Pons (tissue), 1 donor: ENCODE measurements around the gene ZNF496.

Experiments used
- DNase-seq: peaks from one replicate; pipeline ENCODE4 v3.0.0-alpha.2; 2016; ENCODE audit warnings: low spot score

Gene ZNF496

GRCh38 chr1:247328311-247328710, 3.4 kb downstream of the ZNF496 start:
- no peak for DNase-seq

GRCh38 chr1:247326411-247327130, 5.1 kb downstream of the ZNF496 start:
- no peak for DNase-seq

DNA sequence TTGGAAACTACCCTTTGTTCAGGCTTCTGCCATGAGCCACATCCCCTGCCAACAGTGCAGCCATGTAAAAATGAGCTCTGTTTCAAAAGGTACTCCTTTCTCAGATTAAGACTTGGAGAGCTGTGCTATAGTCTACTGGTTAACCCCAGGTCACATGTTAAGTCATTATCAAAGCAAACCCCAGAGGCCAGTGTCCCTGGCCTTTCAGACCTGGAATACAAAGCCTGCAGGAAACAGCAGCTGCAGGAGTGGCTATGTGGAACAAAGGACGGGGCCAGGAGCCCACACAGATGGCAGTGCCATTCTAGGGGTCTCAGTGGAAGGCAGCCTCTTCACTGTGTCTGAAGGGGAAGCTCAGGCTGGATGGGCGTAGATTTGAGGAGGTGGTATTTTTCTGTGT, 6.7 kb downstream of the ZNF496 start:
- no peak for DNase-seq

DNA sequence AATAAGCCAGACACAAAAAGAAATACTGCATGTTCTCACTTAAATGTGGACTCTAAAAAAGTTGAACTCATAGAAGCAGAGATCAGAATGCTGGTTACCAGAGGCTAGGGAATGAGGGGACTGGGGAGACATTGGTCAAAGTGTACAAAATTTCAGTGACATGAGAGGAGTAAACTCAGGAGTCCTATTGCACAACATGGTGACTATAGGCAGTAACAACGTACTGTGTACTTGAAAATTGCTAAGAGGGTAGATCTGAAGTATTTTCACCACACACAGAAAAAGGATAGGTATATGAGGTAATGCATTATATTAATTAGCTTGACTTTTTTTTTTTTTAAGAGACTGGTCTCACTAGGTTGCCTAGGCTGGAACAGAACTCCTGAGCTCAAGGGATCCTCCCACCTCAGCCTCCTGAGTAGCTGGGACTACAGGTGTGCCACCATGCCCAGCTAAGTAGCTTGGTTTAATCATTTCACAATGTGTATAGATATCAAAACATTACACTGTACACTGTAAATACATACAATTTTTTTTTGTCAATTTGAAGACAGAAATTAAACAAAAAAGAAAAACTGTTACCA, 7.4 kb downstream of the ZNF496 start:
- no peak for DNase-seq

DNA sequence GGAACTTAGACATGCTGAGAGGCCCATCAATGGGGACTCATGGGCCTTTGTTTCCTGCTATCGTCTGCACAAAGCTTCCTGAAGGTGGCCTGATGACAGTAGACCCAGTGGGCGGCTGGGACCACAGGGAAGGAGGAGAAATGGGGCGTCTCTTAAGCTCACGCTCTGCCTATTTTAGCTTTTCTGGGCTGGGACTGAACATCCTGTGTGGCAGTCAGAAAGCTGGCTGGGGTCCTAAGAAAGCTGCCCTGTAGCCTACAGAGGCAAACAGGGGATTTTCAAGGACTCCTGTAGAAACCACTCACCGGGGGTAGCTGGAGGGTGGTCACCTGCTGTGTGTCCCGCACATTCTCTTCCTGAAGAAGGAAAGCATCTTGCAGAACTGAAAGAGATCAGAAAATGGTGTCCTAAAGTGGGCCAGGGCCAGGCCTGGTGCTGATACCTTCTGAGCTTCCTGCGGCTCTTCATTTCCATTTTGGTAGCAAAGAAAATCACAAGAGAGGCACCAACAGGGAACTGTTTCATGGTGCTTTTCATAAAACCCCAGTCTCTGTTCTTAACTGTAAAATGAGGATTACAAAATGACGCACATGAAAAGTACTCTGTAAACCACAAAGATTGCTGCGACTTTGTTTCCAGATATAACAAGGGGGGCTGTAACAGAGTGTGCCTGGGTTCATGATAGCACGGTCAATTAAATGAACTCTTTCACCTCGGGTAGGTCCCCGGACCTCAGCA, 8.6 kb downstream of the ZNF496 start:
- no peak for DNase-seq

GRCh38 chr1:247322442-247322841, 9.2 kb downstream of the ZNF496 start:
- no peak for DNase-seq

GRCh38 chr1:247317702-247318101, 14.0 kb downstream of the ZNF496 start:
- DNase-seq = no peak

DNA sequence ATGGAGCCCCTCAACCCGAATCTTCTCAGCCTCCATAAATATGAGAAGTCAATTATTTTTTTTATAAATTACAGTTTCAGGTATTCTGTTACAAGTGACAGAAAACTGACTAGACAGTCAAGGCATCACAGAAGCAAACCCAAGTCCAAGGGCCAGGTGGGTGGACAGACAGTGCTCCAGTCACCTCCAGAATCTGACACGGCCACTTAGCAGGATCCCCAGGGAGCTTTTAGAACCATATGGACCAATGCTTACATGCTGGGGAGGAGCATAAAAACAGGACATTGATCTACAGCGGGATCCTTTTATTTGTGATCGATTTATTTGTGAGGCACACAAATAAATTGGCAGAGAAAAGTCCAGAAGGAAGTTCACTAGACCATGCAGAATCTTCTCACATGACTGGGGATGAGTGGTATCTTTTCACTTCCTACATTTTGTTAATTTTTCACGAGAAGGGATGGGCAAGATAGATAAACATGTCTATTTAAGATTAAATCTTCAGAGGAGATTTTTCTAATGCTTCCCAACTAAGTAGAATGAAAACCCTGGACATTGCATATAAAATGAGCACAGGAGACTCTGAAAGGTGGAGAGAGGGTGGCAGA, 15.0 kb downstream of the ZNF496 start:
- DNase-seq = no peak

DNA sequence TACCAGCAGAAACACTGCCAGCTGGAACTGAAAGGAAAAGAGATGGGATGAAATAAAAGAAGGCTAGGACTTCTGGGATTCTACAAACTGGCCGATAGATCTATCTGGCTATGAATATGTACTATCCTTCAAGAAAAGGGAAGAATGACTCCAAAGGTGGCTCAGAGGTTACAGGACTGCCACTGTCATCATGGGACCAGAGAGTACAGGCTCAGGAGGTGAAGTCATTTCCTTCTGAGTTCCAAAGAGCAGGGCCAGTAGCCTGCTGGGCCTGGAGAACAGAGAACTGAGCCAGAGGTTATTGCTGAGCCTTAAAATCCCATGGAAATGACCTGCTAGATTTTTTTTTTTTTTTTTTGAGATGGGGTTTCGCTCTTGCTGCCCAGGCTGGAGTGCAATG, 27.6 kb downstream of the ZNF496 start:
- DNase-seq = no peak

- no peak for DNase-seq
Measured at GRCh38 chr1:247303216-247303615, 28.5 kb downstream of the ZNF496 start.

GRCh38 chr1:247301176-247301540, 30.5 kb downstream of the ZNF496 start:
- no peak for DNase-seq

DNA sequence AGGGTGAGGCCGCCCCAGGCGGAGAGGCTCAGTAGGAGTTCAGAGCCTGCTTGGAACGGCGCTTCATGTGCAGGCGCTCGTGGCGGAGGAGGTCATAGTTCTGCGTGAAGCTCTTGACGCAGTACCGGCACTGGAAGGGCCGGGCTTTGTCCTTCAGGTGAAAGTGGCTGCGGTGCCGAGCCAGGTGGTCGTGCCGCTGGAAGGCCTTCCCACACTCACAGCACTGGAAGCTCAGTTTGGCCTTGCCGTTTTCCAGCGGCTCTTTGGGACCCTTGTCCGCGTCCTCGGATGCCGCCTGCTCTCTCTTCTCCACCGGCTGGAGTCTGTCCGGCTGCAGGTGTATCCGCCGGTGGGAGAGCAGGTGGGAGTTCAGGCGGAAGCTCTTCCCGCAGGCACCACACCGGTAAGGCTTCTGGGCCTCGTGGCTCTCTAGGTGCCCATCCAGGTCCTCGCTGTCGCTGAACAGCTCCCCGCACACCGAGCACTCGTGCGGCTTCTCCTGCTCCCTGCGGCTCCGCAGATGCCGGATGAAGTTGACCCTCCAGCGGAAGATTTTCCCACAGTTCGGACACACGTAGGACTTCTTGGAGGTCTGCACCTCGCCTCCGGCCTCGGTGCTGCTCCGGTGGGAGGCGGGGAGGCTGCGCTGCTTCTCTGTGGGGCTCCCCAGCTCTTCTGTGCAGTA, 31.0 kb downstream of the ZNF496 start:
- DNase-seq = no peak

DNA sequence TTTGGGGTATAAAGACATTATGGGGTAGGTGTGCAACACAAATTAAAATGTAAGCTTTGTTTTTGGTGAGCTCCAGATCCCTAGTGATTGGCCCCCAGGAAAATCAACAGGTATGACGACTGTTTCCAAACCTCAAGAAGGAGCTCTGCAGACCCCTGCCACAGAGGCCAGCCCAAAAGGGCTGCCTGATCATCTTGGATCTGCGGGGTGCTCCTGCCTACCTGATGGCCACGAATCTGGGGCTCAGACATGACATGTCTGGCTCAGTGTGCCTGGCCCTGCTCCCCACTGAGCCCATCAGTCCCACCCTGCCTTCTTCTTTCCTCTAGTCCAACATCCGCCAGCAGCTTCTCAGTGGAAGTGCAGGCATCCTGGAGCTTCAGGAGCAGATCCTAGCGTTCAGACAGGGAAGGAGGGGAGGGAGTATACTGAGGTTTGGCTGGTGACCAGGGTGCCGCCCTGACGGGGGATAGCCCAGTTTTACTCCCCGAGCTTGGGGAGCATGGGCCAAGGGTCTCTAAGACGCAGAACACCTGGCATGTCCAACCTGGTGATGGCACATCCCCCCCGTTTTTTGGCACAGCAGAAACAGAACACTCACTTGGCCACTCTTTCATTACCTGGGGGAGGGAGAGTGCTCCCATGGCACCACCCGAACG, 31.8 kb downstream of the ZNF496 start:
- DNase-seq = no peak

DNA sequence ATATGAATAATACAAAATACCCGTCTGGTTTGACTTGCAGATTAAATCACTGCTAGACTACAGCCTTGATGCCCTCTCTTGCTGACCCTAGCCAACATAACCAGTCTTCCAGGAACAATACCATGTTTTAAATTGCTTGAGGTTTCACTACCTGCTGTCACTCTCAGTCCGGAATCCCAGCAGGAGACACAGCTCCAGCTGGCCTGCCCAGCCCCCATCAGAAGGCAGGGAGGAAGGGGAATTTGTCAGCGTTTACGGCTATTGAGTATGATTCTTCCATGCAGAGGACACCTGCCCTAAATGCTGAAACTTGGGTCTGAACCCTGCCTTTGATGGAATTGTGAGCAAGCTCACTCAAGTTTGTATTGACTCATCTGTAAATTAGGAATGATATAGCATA, 33.0 kb downstream of the ZNF496 start:
- no peak for DNase-seq

GRCh38 chr1:247298124-247298481, 33.6 kb downstream of the ZNF496 start:
- DNase-seq = no peak

DNA sequence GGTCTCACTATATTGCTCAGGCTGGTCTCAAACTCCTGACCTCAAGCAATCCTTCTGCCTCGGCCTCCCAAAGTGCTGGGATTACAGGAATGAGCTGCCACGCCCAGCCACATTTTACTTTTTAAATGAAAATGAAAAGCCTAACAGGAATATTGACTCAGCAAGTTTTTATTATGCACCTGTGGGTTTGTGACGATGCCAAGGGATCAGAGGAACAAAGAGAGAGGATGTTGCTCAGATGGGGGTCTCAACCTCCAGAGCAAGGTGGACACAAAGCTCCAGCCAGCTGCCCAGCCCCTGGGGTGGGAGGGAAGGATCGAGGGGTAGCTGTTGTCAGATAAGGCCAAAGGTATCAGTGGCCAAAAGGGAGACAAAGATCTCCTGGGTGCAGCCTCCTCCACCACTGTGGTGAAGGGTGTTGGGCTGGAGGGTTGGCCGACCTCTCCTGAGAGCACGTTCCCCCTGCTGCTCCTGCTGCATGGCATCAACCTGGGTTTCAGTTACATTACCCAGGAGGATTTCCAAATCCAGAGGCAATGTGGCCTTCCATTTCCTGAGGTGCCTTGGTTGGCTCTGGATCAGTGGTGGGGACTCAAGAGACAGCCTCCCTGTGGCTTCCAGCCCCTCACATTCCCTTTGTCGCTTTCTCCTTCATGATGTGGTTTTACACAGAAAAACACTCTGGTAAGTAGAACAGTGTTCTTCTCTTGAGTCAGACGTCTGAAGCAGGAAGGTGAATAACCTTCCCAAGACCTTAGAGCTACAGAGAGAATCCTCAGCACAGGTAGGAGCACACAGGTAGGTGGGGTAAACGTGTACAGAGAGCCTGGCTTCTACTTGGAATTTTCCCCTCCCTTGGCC, 34.2 kb downstream of the ZNF496 start:
- DNase-seq = no peak

GRCh38 chr1:247296599-247297180, 35.0 kb downstream of the ZNF496 start:
- DNase-seq = no peak

DNA sequence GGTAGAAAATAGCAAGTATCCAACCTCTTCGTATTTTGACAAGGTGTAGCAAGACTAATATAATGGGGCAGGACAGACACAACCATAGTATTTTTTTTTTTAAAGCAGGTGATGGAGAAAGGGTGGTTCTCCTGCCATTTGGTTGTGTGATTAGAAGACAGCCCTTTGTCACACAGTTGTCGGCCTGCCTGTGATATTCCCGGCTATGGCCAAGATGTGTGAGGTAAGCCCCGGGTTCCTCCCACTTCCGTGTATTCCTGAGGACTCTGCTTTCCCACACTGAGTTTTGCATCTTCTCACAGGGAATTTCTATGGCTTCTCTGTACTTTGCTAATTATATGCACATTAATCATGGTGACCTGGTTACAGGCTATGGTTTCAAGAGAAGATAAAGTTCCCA, 35.9 kb downstream of the ZNF496 start:
- DNase-seq = no peak

GRCh38 chr1:247295274-247295684, 36.4 kb downstream of the ZNF496 start:
- DNase-seq = no peak

- DNase-seq = no peak
Measured at GRCh38 chr1:247294282-247294681, 37.4 kb downstream of the ZNF496 start.

DNA sequence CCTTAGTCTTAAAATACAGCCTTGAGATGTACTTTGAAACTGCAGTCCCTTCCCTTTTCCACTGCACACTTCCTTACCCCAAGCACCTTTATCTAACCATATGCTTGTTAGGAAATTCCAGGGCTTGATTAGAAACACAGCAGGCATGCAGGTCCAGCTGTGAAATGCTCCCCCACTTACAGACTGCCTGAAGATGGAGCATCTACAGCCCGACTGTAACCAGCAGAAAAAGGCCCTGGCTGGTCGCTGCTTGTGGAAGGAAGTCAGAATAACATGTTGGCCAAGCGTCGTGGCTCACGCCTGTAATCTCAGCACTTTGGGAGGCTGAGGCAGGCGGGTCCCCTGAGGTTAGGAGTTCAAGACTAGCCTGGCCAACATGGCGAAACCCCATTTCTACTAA, 38.6 kb downstream of the ZNF496 start:
- no peak for DNase-seq
